GM06990 (cell line): ENCODE measurements around the gene LPO.

Source experiments
- DNase-seq: peaks from one replicate; pipeline ENCODE4 v3.0.0-alpha.2; 2011; ENCODE audit not compliant: insufficient read length; ENCODE audit errors: extremely low read depth
- H3K27me3 ChIP-seq: replicated peaks from 2 replicates; pipeline ENCODE4 v1.6.0; 2011; ENCODE audit warnings: low read length; ENCODE audit not compliant: control insufficient read depth, insufficient read depth
- H3K36me3 ChIP-seq: 2 replicates; pipeline ENCODE4 v1.5.1; 2011; ENCODE audit warnings: low read length; ENCODE audit not compliant: control insufficient read depth, insufficient read depth
- H3K4me3 ChIP-seq: replicated peaks from 2 replicates; pipeline ENCODE4 v1.5.1; 2011; ENCODE audit warnings: low read depth, mild to moderate bottlenecking, control low read depth, low read length
- CTCF ChIP-seq: IDR thresholded peaks from 2 replicates; pipeline ENCODE4 v1.5.1; 2011; ENCODE audit warnings: low read length, control low read depth, mild to moderate bottlenecking, inconsistent platforms; ENCODE audit not compliant: insufficient read depth, poor library complexity, severe bottlenecking

Gene LPO

GRCh38 chr17:58263773-58264172 lies 25.4 kb downstream of the LPO start:
- Histone ChIP-seq H3K36me3 (no peaks in the 10 kb centered on the region), H3K27me3 (peaks cover 2% of the 10 kb centered on the region; the same call in 1 of the 2 replicates), H3K4me3 (no peak overlapping the region)
- TF ChIP-seq CTCF: no peak
- DNase-seq: no peak

DNA sequence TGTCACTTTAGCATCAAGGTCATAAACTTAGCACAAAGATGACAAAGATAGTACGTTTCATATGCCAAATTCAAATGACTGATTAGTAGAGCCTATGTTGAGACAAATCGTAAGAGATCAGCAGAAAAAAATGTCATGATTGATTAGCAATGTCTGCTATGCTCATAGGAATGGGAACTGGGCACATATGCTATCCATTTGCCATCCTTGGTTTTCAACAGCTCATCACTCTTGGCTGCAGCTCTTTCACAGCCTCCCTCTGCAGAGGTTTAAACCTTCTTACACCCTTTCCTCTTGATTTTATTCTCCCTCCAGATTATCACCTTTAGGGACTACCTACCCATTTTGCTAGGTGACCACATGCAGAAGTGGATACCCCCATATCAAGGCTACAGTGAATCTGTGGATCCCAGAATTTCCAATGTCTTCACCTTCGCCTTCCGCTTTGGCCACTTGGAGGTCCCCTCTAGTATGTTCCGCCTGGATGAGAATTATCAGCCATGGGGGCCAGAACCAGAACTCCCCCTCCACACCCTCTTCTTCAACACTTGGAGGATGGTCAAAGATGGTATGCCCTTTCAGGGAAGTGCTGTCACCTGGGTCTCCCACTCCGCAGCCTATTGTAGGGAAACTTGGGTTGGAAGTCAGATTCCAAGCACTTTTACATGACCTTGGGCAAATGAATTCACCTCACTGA lies 26.2 kb downstream of the LPO start:
- Histone ChIP-seq H3K27me3 (peaks cover 2% of the 10 kb centered on the region; the same call in 1 of the 2 replicates), H3K4me3 (no peak overlapping the region), H3K36me3 (no peaks in the 10 kb centered on the region)
- TF ChIP-seq CTCF: no peak
- no peak for DNase-seq

DNA sequence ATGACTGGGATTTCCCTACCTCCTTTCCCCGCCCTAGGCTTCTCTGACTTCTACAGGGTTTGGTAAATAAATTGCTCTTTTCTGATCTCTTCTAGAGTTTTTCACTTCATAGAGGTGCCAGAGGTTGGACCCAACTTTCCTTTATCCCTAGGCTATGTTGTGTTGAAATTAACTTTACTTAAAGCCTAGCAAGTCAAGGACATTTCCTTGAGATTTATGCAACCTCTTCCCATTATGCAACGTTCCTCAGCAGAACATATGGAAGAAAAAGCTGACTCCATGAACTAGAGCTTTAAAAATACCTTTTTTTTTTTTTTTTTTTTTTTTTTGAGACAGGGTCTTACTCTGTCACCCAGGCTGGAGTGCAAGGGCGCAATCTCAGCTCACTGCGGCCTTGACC lies 26.9 kb downstream of the LPO start:
- Histone ChIP-seq H3K4me3 (no peak overlapping the region), H3K27me3 (peaks cover 2% of the 10 kb centered on the region; the same call in 1 of the 2 replicates), H3K36me3 (no peaks in the 10 kb centered on the region)
- TF ChIP-seq CTCF: no peak
- no peak for DNase-seq

GRCh38 chr17:58265902-58266875 lies 27.8 kb downstream of the LPO start:
- no peak for TF ChIP-seq CTCF
- H3K4me3 ChIP-seq: no peak overlapping the region
- H3K36me3 ChIP-seq: no peaks in the 10 kb centered on the region
- peaks cover 2% of the 10 kb centered on the region; the same call in 1 of the 2 replicates for H3K27me3 ChIP-seq
- no peak for DNase-seq

DNA sequence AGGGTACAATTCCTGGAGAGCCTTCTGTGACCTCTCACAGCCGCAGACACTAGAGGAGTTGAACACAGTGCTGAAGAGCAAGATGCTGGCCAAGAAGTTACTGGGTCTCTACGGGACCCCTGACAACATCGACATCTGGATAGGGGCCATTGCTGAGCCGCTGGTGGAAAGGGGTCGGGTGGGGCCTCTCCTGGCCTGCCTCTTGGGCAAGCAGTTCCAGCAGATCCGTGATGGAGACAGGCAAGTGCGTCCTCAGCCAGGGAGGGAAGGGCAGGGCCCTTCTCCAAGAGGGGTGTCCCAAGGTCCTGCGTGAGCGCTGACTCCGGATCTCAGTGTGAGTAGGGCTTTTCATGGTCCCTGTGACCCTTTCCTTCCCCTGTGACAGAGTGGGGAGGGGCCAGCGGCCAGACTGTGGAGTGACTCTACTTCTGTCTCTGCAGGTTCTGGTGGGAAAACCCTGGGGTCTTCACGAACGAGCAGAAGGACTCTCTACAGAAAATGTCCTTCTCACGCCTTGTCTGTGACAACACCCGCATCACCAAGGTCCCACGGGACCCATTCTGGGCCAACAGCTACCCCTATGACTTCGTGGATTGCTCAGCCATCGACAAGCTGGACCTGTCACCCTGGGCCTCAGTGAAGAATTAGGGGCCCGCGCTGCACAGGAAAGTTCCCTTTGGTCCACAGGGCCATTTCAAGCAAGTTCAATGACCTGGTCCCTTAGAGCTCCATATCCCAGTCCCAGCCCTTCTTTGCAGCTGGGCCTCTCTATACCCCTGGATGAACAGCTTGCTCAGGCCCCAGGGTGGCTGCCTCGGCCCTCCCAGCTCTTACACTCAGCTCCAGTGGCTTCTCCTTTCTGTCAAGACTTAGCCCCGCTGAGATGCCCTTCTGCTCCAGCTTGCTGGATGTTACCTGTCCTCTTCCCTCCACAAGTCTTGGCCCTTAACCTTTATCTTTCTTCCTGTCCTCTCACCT lies 29.3 kb downstream of the LPO start:
- H3K4me3 ChIP-seq: no peak overlapping the region
- H3K27me3 ChIP-seq: peaks cover 2% of the 10 kb centered on the region; the same call in 1 of the 2 replicates
- no peak for TF ChIP-seq CTCF
- DNase-seq: no peak
- no peaks in the 10 kb centered on the region for H3K36me3 ChIP-seq
